HG03196 (cell line): ENCODE data around the gene RNF31.

Experiments used
- ATAC-seq: cut with Tn5 transposase; IDR thresholded peaks from one replicate; pipeline ENCODE4 v1.9.1; 2021; ENCODE audit not compliant: unreplicated experiment

RNF31 gene

GRCh38 chr14:24159777-24160498 is 12.6 kb downstream of the RNF31 start:
- peak; percentile 6 for ATAC-seq

- peak; percentile 8 for ATAC-seq
Measured at GRCh38 chr14:24160499-24160849, 13.2 kb downstream of the RNF31 start.

DNA sequence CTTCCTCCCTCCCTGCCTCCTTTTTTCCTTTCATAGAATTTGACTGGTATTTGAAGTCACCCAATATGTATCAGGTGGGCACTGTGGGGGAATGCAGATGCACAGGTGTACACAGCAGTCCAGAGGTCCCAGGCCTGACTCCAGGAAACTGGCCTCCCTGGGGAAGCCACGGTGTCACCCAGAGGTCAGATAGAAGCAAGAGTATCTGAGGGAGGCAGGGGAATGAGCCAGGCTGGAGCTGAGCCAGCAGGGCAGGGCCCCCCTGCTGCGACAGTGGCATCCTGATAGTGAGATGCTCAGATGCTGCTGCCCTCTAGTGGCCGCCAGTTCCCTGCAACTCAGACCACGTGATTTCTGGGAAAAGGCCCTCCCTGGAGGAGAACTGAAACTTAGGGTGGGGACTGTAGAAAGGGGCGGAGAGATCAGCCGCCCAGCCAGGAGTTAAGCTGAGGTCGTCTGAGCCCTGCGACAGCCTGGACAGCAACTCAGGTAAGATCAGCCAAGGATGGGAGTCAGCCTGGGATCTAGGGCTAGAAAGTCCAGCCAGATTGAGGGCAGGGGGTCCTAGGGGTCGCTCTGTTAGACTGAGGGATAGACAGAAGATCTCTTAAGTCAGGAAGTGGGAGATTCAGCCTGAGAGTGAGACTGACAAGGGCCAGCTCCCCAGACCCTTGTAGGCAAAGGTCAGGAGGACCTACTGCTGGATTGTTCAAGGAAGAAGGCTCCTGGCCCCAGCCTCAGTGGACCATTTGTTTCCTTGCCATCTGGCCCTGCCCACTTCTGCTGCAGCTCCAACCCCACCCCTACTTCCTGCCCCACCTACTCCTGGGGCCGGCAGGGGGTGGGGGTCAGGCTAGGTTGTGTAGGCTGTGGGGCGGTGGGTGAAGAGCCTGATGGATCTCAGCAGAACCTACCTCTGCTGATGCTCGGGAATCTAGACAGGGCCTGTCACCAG is 13.8 kb downstream of the RNF31 start, which contains the start of gene IRF9:
Gene IRF9 (plus strand): TSS at position 416 of the 955 bp plus-strand sequence. CDS start 880 bp downstream, outside the sequence.
- ATAC-seq, result peak; percentile 74

DNA sequence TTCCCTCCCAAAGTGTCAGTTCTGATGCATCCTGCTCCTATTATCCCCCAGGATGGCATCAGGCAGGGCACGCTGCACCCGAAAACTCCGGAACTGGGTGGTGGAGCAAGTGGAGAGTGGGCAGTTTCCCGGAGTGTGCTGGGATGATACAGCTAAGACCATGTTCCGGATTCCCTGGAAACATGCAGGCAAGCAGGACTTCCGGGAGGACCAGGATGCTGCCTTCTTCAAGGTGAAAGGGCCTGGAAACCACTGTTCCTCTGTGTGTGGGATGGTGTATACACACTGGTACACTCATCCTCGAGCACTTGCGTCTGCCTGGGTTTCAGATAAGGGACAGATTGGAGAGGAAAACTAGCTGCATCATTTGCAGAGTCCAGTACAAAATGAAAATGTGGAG is 14.8 kb downstream of the RNF31 start:
- ATAC-seq, result no peak

DNA sequence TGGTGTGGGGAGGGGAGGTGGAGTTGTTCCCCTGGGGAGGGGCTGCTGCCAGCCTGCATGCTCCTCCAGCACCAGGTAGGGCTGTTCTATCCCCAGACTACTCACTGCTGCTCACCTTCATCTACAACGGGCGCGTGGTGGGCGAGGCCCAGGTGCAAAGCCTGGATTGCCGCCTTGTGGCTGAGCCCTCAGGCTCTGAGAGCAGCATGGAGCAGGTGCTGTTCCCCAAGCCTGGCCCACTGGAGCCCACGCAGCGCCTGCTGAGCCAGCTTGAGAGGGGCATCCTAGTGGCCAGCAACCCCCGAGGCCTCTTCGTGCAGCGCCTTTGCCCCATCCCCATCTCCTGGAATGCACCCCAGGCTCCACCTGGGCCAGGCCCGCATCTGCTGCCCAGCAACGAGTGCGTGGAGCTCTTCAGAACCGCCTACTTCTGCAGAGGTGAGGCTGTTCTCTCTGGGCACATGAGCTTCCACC is 17.3 kb downstream of the RNF31 start:
- ATAC-seq, result no peak

GRCh38 chr14:24165785-24166184 is 18.5 kb downstream of the RNF31 start:
- ATAC-seq, result no peak

GRCh38 chr14:24167469-24168114 is 20.3 kb downstream of the RNF31 start:
- no peak for ATAC-seq

DNA sequence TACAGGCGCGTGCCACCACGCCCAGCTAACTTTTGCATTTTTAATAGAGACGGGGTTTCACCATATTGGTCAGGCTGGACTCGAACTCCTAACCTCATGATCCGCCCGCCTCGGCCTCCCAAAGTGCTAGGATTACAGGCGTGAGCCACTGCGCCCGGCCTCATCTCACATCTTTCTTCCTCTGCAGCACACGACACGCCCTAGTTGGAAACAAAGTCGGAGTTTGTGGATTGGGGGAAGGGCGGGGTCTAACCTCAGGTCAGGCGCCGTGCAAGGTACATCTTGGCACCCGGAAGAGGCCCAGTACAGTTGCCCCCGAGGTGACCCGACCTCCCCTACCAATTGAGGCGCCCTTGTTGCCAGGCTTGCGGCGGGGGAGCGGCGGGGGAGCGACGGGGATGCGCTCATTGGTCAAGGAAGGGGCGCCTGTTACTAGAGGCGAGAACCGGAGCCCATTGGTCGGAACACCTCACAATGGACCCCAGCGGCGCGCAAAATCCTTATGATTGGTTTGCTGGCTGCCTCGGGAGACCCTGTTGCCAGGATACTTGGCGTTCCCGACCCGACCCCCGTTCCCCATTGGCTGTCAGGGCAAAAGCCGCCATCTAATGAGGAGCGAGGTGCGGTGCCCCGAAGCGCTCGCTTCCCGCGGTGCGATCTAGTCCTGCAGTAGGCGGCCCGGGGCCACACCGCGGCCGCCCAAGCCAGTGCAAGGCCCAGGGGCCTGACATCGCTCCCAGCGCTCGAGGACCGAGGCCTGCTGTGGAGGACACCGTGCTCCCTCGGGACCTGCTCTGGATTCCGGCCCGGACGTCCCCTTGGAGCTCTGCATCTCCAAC is 24.3 kb downstream of the RNF31 start, which contains the start of gene REC8:
Gene REC8 (plus strand): TSS at position 659 of the 839 bp plus-strand sequence. CDS start 473 bp downstream, outside the sequence.
- peak; percentile 73 for ATAC-seq

DNA sequence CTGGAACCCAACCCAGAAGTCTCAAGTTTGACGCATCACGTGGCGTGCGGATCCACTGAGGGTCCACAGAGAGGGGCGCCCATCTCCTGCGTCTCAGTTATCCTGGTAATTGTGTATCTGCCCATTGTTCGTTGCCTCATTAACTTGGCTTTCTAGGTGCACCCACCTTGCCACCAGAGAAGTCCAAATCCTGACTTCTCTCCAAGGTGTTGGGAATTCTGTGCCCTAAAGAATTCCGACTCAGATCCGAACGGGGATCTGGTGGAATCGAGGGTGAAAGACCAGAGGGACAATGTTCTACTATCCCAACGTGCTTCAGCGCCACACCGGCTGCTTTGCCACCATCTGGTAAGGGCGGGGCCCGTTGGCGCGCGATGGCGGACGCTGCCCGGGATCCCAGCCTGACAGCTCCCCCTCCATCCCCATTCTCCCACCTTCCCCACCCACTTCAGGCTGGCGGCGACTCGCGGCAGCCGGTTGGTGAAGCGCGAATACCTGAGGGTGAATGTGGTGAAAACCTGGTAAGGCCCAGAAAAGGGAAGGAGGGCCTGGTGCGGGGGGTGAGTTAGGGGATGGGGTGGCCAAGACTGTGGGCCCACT is 25.1 kb downstream of the RNF31 start:
- no peak for ATAC-seq

DNA sequence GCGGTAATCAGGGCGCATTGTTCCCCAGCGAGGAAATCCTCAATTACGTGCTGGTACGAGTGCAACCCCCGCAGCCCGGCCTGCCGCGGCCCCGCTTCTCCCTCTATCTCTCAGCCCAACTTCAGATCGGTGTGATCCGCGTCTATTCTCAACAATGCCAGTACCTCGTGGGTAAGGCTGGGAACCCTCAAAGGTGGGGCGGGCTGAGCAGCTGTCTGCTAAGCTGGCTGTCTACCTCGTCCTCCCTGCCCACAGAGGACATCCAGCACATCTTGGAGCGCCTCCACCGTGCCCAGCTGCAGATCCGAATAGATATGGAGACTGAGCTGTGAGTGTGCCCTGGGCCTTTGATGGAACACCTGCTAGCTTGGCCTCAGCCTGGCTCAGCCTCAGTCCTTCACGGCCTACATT is 25.6 kb downstream of the RNF31 start:
- no peak for ATAC-seq

GRCh38 chr14:24176599-24176998 is 29.3 kb downstream of the RNF31 start:
- ATAC-seq, result no peak

GRCh38 chr14:24177041-24177825 is 29.9 kb downstream of the RNF31 start:
- no peak for ATAC-seq

- no peak for ATAC-seq
Measured at GRCh38 chr14:24177891-24178290, 30.6 kb downstream of the RNF31 start.

- ATAC-seq, result no peak
Measured at GRCh38 chr14:24178399-24179178, 31.3 kb downstream of the RNF31 start.

- ATAC-seq, result no peak
Measured at GRCh38 chr14:24179294-24179960, 32.1 kb downstream of the RNF31 start.

DNA sequence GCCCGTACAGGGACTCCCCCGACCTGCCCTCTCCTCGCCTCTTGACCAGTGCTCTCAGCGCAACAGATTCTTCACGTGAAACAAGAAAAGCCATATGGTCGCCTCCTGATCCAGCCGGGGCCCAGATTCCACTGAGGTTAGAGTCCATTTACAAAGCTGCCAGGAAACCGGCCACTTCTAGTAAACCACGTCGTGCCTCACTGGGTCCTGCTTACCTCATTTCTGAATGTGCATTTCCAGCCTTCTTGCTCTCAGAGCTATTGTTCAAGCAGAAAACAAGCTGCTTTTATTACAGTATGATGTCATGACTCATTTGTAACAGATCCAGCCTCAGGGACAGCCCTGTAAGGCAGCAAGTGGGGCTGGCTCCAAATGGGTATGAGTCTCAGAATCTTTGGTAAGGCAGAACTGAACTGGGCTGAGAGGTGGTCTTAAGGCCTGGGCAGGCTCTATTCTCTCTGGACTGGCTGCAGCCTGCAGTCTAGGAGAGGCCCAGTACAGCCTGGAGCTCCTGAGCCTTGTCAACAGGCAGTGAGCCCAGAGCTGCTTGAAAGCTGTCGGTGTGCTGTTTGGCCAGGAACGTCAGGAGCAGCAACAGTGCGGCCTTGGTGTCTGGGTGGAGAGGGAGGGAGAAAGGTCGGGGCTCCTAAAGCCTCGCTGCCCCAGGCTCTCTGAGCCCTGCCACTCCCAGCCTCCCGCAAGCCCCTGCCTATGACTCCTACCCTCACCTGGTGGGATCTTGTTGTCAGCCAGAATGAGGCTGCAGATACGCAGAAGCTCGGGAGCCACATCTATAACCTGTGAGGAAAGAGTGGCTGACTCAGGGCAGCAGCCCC is 32.9 kb downstream of the RNF31 start:
- no peak for ATAC-seq
